Ectodermal cell (in vitro differentiated cells): Measurements from ENCODE around the gene FXYD7.

Experiments used
- H3K27ac ChIP-seq: 2 replicates; pipeline ENCODE4 v1.7.0; 2013; ENCODE audit warnings: mild to moderate bottlenecking, low read depth, low read length; ENCODE audit not compliant: insufficient read depth, poor library complexity, severe bottlenecking
- H3K27me3 ChIP-seq: 2 replicates; pipeline ENCODE4 v1.7.0; 2013; ENCODE audit warnings: mild to moderate bottlenecking, low read length; ENCODE audit not compliant: insufficient read depth, control insufficient read depth, poor library complexity, severe bottlenecking
- H3K36me3 ChIP-seq: one replicate; pipeline ENCODE4 v1.7.0; 2013; ENCODE audit warnings: low read length; ENCODE audit not compliant: control insufficient read depth, insufficient read depth
- H3K4me1 ChIP-seq: one replicate; pipeline ENCODE4 v1.7.0; 2013; ENCODE audit warnings: low read length; ENCODE audit not compliant: control insufficient read depth, insufficient read depth
- H3K4me3 ChIP-seq: 2 replicates; pipeline ENCODE4 v1.7.0; 2013; ENCODE audit warnings: low read depth, low read length, control low read depth; ENCODE audit not compliant: insufficient read depth
- H3K9me3 ChIP-seq: 2 replicates; pipeline ENCODE4 v1.7.0; 2013; ENCODE audit warnings: mild to moderate bottlenecking, low read length, moderate library complexity; ENCODE audit not compliant: control insufficient read depth
- WGBS, 2 experiments: methylation state at CpG; one replicate each; pipeline ENCODE4 v1.1.7; 2013; ENCODE audit warnings: missing lambda C conversion rate in 2 of 2; 5-methylcytosine and 5-hydroxymethylcytosine counted together

The FXYD7 gene

DNA sequence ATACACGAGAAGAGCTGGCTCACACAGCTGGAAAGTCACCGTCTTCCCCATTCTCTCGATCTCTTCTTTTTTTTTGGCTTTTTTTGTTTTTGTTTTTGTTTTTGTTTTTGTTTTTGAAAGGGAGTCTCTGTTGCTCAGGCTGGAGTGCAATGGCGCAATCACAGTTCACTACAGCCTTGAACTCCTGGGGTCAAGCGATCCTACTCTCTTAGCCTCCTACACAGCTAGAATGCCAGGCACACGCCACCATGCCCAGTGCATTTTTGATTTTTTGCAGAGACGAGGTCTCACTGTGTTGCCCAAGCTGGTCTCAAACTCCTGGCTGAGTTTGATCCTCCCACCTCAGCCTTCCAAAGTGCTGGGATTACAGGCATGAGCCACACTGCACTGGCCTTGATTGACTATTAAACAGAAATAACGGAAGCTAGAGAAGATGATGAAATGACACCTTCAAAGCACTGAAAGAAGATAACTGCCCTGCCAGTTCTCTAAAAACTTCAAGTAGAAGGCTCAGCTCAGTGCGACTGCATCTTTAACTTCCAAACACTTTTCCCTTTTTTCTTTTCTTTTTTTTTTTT lies 23.4 kb upstream of the FXYD7 start:
- Histone ChIP-seq H3K27me3 (no peaks in the 10 kb centered on the region), H3K27ac (no peak overlapping the region), H3K4me3 (no peak overlapping the region), H3K36me3 (no peaks in the 10 kb centered on the region), H3K9me3 (no peaks in the 10 kb centered on the region), H3K4me1 (peaks cover 31% of the 10 kb centered on the region)
- 89 to 90% methylated on average over 9 of the region's 9 CpGs for WGBS, 2 experiments

DNA sequence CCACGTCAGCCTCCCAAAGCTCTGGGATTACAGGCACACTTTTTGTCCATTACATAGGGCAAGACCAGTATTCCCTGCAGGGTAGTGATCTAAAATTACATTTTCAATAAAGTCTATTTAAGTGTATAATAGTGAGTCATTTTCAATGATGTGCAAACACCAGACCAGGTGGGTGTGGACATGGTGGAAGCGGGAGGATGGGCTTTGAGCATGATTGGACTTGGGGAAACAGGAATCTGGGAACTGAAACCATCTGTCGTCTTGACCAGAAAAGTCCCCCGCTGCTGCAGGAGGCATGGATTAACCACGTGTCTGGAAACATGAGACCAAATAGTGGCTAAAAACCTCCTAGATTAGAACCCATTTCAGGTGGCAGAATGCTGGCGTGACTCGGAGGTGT lies 22.6 kb upstream of the FXYD7 start:
- H3K4me3 ChIP-seq, result no peak overlapping the region
- no peaks in the 10 kb centered on the region for H3K9me3 ChIP-seq
- 89 to 92% methylated on average over 7 of the region's 7 CpGs for WGBS, 2 experiments
- H3K27me3 ChIP-seq, result no peaks in the 10 kb centered on the region
- H3K36me3 ChIP-seq, result no peaks in the 10 kb centered on the region
- H3K27ac ChIP-seq, result no peak overlapping the region
- H3K4me1 ChIP-seq, result peaks cover 23% of the 10 kb centered on the region

DNA sequence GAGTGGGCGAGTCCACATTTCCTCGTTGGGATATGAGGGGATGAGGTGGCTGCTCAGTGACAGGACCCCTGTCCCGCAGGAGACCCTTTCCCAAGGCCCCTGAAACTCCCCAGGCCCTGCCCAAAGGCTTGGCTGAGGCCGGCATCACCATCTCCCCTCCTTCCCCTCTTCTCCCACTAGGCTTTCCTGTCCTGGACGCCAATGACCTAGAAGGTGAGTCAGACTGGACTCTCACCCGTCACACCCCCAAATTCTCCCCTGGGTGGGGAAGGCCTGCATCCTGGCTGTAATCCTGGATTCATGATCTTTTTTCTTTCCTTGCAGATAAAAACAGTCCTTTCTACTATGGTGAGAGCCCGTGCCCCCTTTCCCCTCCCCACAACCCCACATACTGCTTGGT lies 22.2 kb upstream of the FXYD7 start:
- H3K4me1 ChIP-seq, result peaks cover 19% of the 10 kb centered on the region
- no peaks in the 10 kb centered on the region for H3K36me3 ChIP-seq
- H3K4me3 ChIP-seq, result no peak overlapping the region
- H3K9me3 ChIP-seq, result no peaks in the 10 kb centered on the region
- H3K27ac ChIP-seq, result no peak overlapping the region
- no peaks in the 10 kb centered on the region for H3K27me3 ChIP-seq
- WGBS, 2 experiments, result 85 to 86% methylated on average over 7 of the region's 7 CpGs

DNA sequence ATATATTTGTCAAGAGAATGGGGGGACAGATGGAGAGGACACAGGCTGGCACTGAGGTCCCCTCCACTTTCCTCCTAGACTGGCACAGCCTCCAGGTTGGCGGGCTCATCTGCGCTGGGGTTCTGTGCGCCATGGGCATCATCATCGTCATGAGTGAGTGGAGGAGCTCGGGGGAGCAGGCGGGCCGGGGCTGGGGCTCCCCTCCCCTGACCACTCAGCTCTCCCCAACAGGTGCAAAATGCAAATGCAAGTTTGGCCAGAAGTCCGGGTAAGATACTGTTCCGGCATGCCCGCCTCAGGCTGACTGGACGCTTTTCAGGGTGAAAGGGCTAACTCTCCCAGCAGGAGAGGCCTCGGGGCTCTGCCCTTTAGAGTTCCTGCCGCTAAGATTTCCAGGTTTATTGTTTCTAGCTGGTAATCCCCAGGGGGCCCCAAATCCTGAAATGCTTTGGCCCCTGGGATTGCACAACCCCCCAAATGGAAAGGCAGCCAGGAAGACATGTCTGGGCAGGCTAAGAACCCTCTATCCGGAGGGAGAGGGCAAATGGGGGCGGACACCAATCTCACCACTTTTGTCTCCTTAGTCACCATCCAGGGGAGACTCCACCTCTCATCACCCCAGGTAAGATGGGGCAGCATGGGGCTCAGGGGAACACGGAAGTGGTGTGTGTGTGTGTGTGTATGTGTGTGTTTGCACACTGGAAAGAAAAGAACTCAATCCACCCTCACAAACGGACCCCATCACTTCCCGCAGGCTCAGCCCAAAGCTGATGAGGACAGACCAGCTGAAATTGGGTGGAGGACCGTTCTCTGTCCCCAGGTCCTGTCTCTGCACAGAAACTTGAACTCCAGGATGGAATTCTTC lies 20.1 kb upstream of the FXYD7 start:
- WGBS, 2 experiments, result 60 to 70% methylated on average over 18 to 19 of the region's 19 CpGs
- no peaks in the 10 kb centered on the region for H3K36me3 ChIP-seq
- no peaks in the 10 kb centered on the region for H3K9me3 ChIP-seq
- no peak overlapping the region for H3K4me3 ChIP-seq
- no peak overlapping the region for H3K27ac ChIP-seq
- H3K27me3 ChIP-seq, result no peaks in the 10 kb centered on the region
- H3K4me1 ChIP-seq, result peaks cover 11% of the 10 kb centered on the region

DNA sequence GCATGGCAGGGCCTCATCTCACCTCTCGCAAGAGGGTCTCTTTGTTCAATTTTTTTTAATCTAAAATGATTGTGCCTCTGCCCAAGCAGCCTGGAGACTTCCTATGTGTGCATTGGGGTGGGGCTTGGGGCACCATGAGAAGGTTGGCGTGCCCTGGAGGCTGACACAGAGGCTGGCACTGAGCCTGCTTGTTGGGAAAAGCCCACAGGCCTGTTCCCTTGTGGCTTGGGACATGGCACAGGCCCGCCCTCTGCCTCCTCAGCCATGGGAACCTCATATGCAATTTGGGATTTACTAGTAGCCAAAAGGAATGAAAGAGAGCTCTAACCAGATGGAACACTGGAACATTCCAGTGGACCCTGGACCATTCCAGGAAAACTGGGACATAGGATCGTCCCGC lies 19.5 kb upstream of the FXYD7 start:
- no peaks in the 10 kb centered on the region for H3K9me3 ChIP-seq
- H3K27ac ChIP-seq, result no peak overlapping the region
- no peaks in the 10 kb centered on the region for H3K36me3 ChIP-seq
- no peak overlapping the region for H3K4me3 ChIP-seq
- H3K27me3 ChIP-seq, result no peaks in the 10 kb centered on the region
- peaks cover 11% of the 10 kb centered on the region for H3K4me1 ChIP-seq
- 94 to 95% methylated on average over 5 of the region's 5 CpGs for WGBS, 2 experiments

DNA sequence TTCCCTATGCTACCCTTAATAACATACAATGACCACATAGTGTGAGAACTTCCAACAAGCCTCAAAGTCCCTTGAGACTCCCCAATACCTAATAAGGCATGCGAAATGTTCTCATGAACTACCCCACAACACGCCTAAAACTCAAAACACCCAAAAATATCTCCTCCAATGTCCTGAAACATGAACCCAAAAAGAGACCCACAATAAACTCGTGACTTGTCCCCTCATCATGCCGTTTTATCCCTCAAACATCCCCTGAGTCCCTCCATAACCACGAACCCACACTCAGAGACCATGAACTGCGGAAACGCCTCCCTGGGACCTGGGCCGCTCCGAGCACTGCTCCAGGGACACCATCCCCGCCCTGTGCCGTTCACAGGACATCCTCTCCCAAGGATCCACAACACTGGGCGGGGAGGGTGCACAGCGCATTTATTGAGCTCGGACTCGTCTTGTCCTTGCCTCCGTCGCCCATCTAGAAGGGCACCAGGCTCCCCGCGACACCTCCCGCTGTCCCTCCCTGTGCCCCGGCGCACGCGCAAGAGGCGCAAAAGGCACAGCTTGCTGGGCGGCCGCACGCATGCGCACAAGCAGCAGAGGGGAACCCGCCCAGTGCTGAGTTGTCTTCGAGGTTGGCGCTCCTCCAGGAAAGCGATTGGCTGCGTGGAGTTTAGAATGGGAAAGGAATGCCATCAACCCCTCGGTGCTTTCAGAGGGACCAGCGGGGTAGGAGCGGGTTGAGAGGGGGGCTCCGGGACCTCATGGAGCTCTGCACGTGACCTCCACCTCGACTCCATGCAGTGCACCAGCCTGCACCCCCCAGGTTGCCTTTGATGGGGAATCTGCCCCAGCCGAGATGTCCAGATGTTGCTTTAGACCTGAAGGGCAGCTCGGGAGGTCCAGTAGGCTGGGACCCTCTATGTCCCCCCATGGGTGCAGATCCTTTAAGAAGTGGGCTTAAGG lies 18.7 kb upstream of the FXYD7 start:
- Histone ChIP-seq H3K36me3 (no peaks in the 10 kb centered on the region), H3K9me3 (no peaks in the 10 kb centered on the region), H3K4me3 (no peak overlapping the region), H3K4me1 (peaks cover 11% of the 10 kb centered on the region), H3K27me3 (no peaks in the 10 kb centered on the region), H3K27ac (no peak overlapping the region)
- WGBS, 2 experiments, result 85 to 88% methylated on average over 42 of the region's 42 CpGs

DNA sequence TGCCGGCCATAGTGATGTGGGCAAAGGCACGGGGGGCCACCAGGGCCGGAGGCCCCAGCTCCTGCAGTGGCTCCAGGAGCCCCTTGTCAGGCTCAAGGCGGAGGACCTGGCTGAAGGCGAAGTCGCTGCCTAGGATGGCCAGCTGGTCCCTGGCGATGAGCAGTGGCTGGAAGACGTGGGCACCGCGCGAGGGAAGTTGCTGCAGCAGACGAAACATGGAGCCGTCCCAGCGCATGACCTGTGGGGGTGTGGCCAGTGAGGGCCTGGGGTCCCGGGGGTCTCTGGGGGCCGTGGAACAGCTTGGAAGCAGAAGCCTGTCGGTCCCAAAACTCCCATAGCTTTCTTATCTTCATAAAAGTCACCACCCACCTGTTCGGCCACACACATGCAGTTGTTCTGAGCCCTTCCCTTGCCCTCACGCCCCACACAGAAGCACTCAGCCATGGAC lies 17.8 kb upstream of the FXYD7 start:
- Histone ChIP-seq H3K4me3 (no peak overlapping the region), H3K36me3 (no peaks in the 10 kb centered on the region), H3K9me3 (no peaks in the 10 kb centered on the region), H3K27me3 (no peaks in the 10 kb centered on the region), H3K4me1 (peaks cover 11% of the 10 kb centered on the region), H3K27ac (no peak overlapping the region)
- 92 to 94% methylated on average over 19 of the region's 19 CpGs for WGBS, 2 experiments

DNA sequence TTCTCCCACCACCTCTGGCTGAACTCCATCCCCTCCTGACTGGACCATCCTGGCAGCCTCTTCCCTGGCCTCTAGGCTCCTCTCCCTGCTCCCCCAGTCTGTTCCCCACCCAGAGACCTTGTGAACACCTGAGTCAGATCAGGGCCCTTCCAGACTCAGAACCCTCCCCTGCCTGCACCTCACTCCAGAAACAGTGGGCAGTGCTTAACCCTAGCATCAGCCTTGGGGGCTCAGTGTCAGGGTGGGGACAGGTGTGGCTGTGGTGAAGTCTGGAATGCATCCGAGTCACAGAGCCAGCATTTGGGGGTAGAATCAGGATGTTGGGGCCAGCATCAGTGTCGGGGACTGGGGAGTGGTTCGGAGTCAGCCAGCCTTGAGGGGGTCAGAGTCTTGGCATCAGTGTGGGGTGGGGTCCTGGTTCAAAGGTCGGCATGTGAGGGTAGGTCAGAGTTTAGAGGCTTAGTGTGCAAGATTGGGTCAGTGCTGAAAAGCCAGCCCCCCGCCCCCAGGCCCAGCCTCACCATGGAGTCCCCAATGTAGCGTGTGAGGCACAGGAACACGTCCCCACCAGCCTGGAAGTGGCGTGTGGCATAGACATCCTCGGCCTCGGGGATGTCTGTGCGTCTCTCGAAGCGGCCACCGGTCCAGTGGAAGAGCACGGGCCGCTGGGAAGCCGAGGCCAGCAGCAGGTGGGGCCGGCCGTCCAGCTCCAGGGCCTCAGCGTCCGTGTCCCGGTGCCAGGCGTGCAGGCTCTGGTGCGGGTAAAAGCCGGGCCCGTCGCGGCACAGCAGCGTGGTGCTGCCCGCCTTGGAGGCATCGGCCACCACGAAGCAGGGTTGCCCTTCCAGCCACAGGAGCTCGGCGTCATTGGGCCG lies 17.1 kb upstream of the FXYD7 start:
- Histone ChIP-seq H3K27me3 (no peaks in the 10 kb centered on the region), H3K4me3 (no peak overlapping the region), H3K4me1 (peaks cover 11% of the 10 kb centered on the region), H3K9me3 (no peaks in the 10 kb centered on the region), H3K27ac (no peak overlapping the region), H3K36me3 (no peaks in the 10 kb centered on the region)
- WGBS, 2 experiments, result 94 to 95% methylated on average over 35 of the region's 35 CpGs

DNA sequence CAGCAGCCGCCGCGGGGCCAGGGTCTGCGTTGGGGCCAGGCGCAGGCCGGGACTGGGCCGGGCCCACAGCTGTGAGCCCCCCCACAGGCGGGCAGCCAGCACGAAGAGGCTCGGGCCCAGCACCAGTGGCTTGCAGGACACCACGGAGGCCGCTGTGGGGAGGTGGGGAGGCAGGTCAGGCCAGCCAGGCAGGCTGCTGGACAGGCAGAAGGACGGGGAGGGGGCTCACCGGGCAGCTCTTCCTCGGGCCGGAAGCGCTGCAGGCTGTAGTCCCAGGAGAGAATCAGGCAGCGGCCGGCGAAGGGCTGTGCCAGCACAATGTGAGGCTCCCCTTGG lies 16.5 kb upstream of the FXYD7 start:
- Histone ChIP-seq H3K27me3 (no peaks in the 10 kb centered on the region), H3K27ac (no peak overlapping the region), H3K36me3 (no peaks in the 10 kb centered on the region), H3K4me3 (no peak overlapping the region), H3K9me3 (no peaks in the 10 kb centered on the region), H3K4me1 (peaks cover 11% of the 10 kb centered on the region)
- 80 to 81% methylated on average over 20 of the region's 20 CpGs for WGBS, 2 experiments
